ENCODE measurements around the gene ABCD1. TPM values are rescaled to one million over a fixed set of nuclear protein-coding genes. Genes with fewer than 3 reads are reported as not detected.
"Not testable (repeated sequence)": the region's sequence is repeated elsewhere in the genome, so short reads cannot be mapped to it uniquely, and the experiment has no call there.

Gene ABCD1
- 10 to 100 TPM; 12.7 to 16.8 TPM for total RNA-seq

DNA sequence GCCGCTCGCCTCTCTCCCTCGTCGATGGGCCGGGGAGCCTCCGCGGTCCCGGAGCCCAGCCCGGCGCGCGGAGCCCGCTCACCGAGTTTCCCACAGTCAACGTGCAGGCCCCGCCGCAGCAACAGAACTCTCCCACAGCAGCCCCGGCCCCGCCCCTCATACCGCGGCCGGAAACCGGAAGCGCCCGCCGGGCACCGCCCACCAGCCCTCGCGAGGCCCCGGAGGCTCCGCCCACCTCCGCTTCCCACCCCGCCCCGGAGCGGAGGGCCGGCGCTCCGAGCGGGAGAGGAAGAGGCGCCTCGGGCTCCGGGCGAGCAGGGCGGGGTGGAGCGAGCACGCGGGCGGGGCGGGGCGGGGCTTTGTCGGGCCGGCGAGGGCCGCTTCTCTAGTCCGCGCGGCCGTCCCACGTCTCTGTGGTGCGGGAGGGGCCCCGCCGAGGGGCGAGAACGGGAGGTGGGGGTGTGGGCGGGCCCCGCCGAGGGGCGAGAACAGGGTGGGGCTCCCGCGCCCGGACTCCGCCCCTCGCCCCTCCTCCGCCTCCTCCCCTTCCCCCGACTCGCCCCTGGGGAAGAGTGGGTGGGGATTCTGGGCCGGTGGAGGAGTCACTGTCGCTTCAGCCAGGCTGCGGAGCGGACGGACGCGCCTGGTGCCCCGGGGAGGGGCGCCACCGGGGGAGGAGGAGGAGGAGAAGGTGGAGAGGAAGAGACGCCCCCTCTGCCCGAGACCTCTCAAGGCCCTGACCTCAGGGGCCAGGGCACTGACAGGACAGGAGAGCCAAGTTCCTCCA lies at the start of gene ABCD1, which contains the start of gene BCAP31:
Gene ABCD1 (plus strand): TSS at position 605 of the 787 bp plus-strand sequence. CDS start 411 bp downstream, outside the sequence.
Gene BCAP31 (minus strand): TSS at position 136 of the 787 bp plus-strand sequence. CDS start 1,143 bp downstream, outside the sequence.
- Histone ChIP-seq H3K4me3 (peak within 1 kb of the TSS; percentile 51), H3K36me3 (no peaks in the 10 kb centered on the region), H3K4me1 (peaks cover 22% of the 10 kb centered on the region), H3K27ac (peak within 1 kb of the TSS; percentile 90), H3K9ac (ENCODE audit: low read depth in 2 of 2, low read length in 2 of 2) (peak within 1 kb of the TSS; percentile 70 to 78), H3K9me3 (no peaks in the 10 kb centered on the region), H3K27me3 (no peaks in the 10 kb centered on the region)
- peak; percentile 90 for DNase-seq
- intact Hi-C loops (cut with DNase I), result no loop called here
- TF ChIP-seq, protein P1, sequence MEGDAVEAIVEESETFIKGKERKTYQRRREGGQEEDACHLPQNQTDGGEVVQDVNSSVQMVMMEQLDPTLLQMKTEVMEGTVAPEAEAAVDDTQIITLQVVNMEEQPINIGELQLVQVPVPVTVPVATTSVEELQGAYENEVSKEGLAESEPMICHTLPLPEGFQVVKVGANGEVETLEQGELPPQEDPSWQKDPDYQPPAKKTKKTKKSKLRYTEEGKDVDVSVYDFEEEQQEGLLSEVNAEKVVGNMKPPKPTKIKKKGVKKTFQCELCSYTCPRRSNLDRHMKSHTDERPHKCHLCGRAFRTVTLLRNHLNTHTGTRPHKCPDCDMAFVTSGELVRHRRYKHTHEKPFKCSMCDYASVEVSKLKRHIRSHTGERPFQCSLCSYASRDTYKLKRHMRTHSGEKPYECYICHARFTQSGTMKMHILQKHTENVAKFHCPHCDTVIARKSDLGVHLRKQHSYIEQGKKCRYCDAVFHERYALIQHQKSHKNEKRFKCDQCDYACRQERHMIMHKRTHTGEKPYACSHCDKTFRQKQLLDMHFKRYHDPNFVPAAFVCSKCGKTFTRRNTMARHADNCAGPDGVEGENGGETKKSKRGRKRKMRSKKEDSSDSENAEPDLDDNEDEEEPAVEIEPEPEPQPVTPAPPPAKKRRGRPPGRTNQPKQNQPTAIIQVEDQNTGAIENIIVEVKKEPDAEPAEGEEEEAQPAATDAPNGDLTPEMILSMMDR (IDR thresholded peaks at IDR 0.05), result no peak

DNA sequence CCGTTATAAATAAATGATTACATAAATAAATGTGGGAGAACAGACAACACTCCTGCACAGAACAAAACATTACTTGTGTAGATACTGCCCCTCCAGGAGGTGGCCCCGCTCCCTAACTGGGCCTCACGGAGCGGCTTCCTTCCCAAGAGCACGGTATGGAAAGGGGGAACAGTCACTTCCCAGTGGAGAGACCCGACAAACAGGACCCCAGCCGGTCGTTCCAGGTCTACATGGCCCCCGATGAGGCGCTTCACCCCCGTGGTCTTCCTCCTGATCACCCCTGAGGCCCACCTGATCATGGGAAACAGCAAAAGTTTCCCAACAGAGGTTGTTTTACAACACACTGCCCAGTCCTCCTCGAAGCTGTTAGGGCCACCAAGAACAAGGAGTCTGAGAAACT lies 43.5 kb upstream of the ABCD1 start:
- no peak overlapping the region for H3K27ac ChIP-seq
- no peak overlapping the region for H3K4me3 ChIP-seq

DNA sequence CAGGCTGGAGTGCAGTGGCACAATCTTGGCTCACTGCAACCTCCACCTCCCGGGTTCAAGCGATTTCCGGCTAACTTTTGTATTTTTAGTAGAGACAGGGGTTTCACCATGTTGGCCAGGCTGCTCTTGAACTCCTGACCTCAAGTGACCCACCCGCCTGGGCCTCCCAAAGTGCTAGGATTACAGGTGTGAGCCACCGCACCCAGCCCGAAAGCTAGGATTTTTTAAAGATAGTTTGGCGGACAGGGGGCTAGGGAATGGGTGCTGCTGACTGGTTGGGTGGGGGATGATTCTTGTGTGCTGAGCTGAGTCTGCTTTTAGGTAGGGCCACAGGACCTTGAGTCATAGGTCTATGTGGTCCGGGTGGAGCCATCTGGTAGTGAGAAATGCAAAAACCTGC lies 41.2 kb upstream of the ABCD1 start:
- H3K4me3 ChIP-seq; H3K4me1 ChIP-seq; H3K27me3 ChIP-seq; H3K9ac ChIP-seq (ENCODE audit: low read depth in 2 of 2, low read length in 2 of 2); DNase-seq; intact Hi-C loops (cut with DNase I); H3K9me3 ChIP-seq; H3K27ac ChIP-seq; H3K36me3 ChIP-seq: not testable (repeated sequence)

More for the DNA sequence above, 43.5 kb upstream of the ABCD1 start:
- H3K9me3 ChIP-seq, result no peaks in the 10 kb centered on the region
- H3K9ac ChIP-seq (ENCODE audit: low read depth in 2 of 2, low read length in 2 of 2), result no peak overlapping the region
- TF ChIP-seq, protein P1 (IDR thresholded peaks at IDR 0.05), result no peak
- H3K27me3 ChIP-seq, result no peaks in the 10 kb centered on the region
- no peaks in the 10 kb centered on the region for H3K36me3 ChIP-seq
- DNase-seq, result no peak
- H3K4me1 ChIP-seq, result no peaks in the 10 kb centered on the region
- intact Hi-C loops (cut with DNase I), result no loop called here

DNA sequence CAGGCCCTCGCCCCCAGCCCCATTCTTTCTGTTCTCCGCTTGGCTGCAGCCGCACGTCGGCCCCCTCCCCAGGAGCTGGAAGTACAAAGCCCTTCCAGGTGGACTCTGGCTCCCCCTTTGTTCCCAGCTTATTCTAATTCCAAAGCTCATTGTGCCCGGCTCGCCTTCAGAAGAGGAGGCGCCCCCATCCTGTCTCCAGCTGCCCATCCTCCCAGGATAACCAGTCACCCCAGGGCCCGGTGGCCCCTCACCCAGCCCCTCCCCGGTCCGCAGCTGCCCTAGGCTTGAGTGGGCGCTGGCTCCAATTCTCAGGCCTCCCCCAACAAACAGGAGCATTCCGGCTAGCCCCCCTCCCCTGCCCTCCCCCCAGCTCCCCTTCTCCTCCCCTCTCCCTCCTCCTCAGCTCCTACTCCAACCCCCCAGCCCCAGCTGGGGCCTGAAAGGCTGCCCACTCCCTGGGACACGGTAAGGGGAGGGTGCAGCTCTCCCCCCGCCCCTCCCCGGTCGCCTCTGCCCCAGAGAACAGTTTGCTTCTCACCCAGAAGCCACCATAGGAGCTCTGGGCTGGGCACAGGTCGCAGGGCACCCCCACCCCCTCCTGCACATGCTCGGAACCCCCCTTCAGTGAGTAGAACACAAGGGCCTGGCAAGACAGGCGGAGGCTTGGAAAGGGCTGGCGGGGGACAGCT lies 40.0 kb upstream of the ABCD1 start:
- TF ChIP-seq, protein P1 (IDR thresholded peaks at IDR 0.05), result no peak
- H3K9ac ChIP-seq (ENCODE audit: low read depth in 2 of 2, low read length in 2 of 2), result no peak overlapping the region
- intact Hi-C loops (cut with DNase I), result no loop called here
- no peak overlapping the region for H3K4me3 ChIP-seq
- H3K36me3 ChIP-seq, result no peaks in the 10 kb centered on the region
- H3K27ac ChIP-seq, result no peak overlapping the region
- H3K4me1 ChIP-seq, result no peaks in the 10 kb centered on the region
- no peaks in the 10 kb centered on the region for H3K9me3 ChIP-seq
- no peaks in the 10 kb centered on the region for H3K27me3 ChIP-seq
- no peak for DNase-seq

DNA sequence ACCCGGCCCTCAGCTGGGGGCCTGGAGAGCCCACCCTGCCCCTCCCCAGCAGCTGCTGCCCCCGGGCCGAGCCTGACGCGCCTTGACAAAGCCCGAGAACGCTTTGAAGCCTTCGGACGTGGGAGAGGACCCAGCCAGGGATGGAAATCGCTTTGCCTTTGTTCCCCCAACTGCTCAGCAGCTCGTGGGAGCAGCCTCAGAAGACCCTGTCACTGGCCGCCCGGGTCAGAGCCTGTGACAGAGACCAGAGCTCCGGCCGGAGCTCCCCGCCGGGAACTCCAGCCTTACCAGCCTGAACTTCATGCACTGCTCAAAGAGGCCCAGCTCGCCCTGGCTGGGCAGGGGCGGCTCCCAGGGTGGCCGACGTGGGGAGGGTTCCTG lies 39.5 kb upstream of the ABCD1 start:
- H3K4me1 ChIP-seq, result no peaks in the 10 kb centered on the region
- H3K9ac ChIP-seq (ENCODE audit: low read depth in 2 of 2, low read length in 2 of 2), result no peak overlapping the region
- H3K4me3 ChIP-seq, result no peak overlapping the region
- intact Hi-C loops (cut with DNase I), result no loop called here
- TF ChIP-seq, protein P1 (IDR thresholded peaks at IDR 0.05), result no peak
- H3K36me3 ChIP-seq, result no peaks in the 10 kb centered on the region
- H3K9me3 ChIP-seq, result no peaks in the 10 kb centered on the region
- no peaks in the 10 kb centered on the region for H3K27me3 ChIP-seq
- no peak overlapping the region for H3K27ac ChIP-seq
- DNase-seq, result no peak
